Prostate gland (tissue), 2 donors: Measurements from ENCODE around the gene REEP3. TPM values are rescaled to one million over a fixed set of nuclear protein-coding genes. Genes with fewer than 3 reads are reported as not detected.

Source experiments
- DNase-seq: peaks from one replicate; pipeline ENCODE4 v3.0.0-alpha.2; 2019; ENCODE audit warnings: low spot score
- H3K27ac ChIP-seq, 2 donors: fragments of 200-600 bp; sonication (generic); 2 replicates each; pipeline ENCODE4 v1.5.1; 2017 to 2019
- H3K27me3 ChIP-seq: fragments of 200-600 bp; sonication (generic); replicated peaks from 2 replicates; pipeline ENCODE4 v1.5.1; 2019; ENCODE audit not compliant: insufficient read depth
- H3K36me3 ChIP-seq, 2 donors: fragments of 200-600 bp; sonication (generic); 1 replicate in 1 of 2; 2 replicates in 1 of 2; pipeline versions ENCODE4 v1.5.1 to v1.8.1; 2017 to 2019
- H3K4me1 ChIP-seq: fragments of 200-600 bp; sonication (generic); replicated peaks from 2 replicates; pipeline ENCODE4 v1.5.1; 2019
- H3K4me3 ChIP-seq, 2 donors: fragments of 200-600 bp; sonication (generic); 2 replicates each; pipeline ENCODE4 v1.5.1; 2017 to 2019
- H3K9me3 ChIP-seq: fragments of 200-600 bp; sonication (generic); 2 replicates; pipeline ENCODE4 v1.5.1; 2017
- POLR2A ChIP-seq: fragments of 450-650 bp; IDR thresholded peaks from one replicate; pipeline ENCODE4 v1.6.1; 2016; ENCODE audit warnings: antibody characterized with exemption, mild to moderate bottlenecking
- POLR2AphosphoS5 ChIP-seq: sonication (generic); formaldehyde crosslinking; IDR thresholded peaks from one replicate; pipeline ENCODE4 v1.6.1; 2017; ENCODE audit warnings: antibody characterized with exemption
- WGBS: methylation state at CpG from one replicate; pipeline ENCODE4 v1.1.5; 2018; 5-methylcytosine and 5-hydroxymethylcytosine counted together
- intact Hi-C: fragments of 100-400 bp; cut with DNase I; formaldehyde crosslinking; loops from one replicate; pipeline ENCODE4 v1.14.2; 2022
- total RNA-seq, 2 donors: library from RNA; depleted of rRNA; stranded (reverse); fragments of >200 nt; gene quantifications; one replicate each; pipeline ENCODE4 v1.1.0, GENCODE V29; 2016
- TF ChIP-seq, protein P1 (sequence below), 4 experiments: fragments of 200-600 bp in 2 of 4; fragments of 450-650 bp in 2 of 4; sonication (generic) in 2 of 4; IDR thresholded peaks; 1 replicate in 3 of 4; 2 replicates in 1 of 4; pipeline ENCODE4 v1.5.1; 2016 to 2019; ENCODE audit warnings: antibody characterized with exemption in 4 of 4, mild to moderate bottlenecking in 2 of 4, moderate library complexity in 2 of 4

REEP3 gene
- total RNA-seq, 2 donors from 2014 or later = 32.0 to 52.4 TPM

- H3K27me3 ChIP-seq = no peaks in the 10 kb centered on the region
- H3K4me3 ChIP-seq = no peak overlapping the region
- no peak overlapping the region for H3K27ac ChIP-seq
- no peak for DNase-seq
- intact Hi-C loops = no loop called here
- TF ChIP-seq POLR2A (no peak), POLR2AphosphoS5 (no peak)
- TF ChIP-seq, protein P1, sequence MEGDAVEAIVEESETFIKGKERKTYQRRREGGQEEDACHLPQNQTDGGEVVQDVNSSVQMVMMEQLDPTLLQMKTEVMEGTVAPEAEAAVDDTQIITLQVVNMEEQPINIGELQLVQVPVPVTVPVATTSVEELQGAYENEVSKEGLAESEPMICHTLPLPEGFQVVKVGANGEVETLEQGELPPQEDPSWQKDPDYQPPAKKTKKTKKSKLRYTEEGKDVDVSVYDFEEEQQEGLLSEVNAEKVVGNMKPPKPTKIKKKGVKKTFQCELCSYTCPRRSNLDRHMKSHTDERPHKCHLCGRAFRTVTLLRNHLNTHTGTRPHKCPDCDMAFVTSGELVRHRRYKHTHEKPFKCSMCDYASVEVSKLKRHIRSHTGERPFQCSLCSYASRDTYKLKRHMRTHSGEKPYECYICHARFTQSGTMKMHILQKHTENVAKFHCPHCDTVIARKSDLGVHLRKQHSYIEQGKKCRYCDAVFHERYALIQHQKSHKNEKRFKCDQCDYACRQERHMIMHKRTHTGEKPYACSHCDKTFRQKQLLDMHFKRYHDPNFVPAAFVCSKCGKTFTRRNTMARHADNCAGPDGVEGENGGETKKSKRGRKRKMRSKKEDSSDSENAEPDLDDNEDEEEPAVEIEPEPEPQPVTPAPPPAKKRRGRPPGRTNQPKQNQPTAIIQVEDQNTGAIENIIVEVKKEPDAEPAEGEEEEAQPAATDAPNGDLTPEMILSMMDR (IDR thresholded peaks at IDR 0.05) = no peak
- WGBS = 93% methylated on average over 1 of the region's 1 CpG
- H3K9me3 ChIP-seq = no peaks in the 10 kb centered on the region
- H3K36me3 ChIP-seq = no peaks in the 10 kb centered on the region
- no peaks in the 10 kb centered on the region for H3K4me1 ChIP-seq
Measured at GRCh38 chr10:63600540-63600939, 79.3 kb downstream of the REEP3 start.

DNA sequence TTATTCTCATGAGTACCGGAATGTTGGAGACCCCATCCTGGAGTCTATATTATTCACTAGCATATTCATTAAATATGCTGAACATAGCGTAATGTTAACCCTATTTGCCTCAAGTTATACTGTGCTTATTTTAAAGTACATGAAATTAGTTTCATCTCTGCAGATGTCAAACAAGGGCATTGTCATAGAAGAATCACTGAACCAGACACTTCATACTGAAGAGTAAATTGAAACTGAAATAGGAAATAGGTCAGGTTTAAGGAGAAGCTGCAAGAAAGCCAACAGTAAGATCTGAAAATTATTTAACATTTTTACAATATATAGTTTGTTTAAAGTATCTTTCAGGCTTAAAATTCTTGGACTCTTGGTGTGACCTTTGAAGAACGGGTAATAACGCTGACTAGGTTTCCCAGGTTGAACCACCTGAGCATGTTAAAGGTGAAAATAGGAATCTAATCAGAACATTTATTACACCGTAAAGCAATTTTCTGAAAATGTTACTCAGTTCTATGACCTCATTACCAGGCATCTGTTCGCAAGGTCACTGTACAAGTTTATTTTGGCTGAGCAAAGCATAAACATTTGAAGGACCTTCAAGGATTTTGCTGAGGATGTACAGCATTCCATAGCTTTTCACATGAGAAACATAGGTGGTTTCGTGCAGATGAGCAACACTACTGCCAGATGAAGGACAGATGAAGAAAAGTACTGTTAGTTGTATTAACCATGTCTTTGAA, 82.7 kb downstream of the REEP3 start:
- WGBS = 93% methylated on average over 7 of the region's 7 CpGs
- no peaks in the 10 kb centered on the region for H3K4me1 ChIP-seq
- no peak overlapping the region for H3K27ac ChIP-seq
- H3K9me3 ChIP-seq = no peaks in the 10 kb centered on the region
- intact Hi-C loops = no loop called here
- H3K4me3 ChIP-seq = no peak overlapping the region
- TF ChIP-seq POLR2AphosphoS5 (no peak), POLR2A (no peak)
- TF ChIP-seq, protein P1 (IDR thresholded peaks at IDR 0.05) = no peak
- DNase-seq = no peak
- H3K36me3 ChIP-seq = no peaks in the 10 kb centered on the region
- H3K27me3 ChIP-seq = no peaks in the 10 kb centered on the region

- intact Hi-C loops = no loop called here
- DNase-seq = no peak
- H3K27ac ChIP-seq = no peak overlapping the region
- no peak overlapping the region for H3K4me3 ChIP-seq
- TF ChIP-seq POLR2AphosphoS5 = no peak
- TF ChIP-seq, protein P1 (IDR thresholded peaks at IDR 0.05) = no peak
- TF ChIP-seq POLR2A = no peak
- no peaks in the 10 kb centered on the region for H3K27me3 ChIP-seq
- 78% methylated on average over 3 of the region's 3 CpGs for WGBS
- H3K9me3 ChIP-seq = no peaks in the 10 kb centered on the region
- no peaks in the 10 kb centered on the region for H3K36me3 ChIP-seq
- H3K4me1 ChIP-seq = no peaks in the 10 kb centered on the region
Measured at GRCh38 chr10:63605197-63605967, 84.2 kb downstream of the REEP3 start.

DNA sequence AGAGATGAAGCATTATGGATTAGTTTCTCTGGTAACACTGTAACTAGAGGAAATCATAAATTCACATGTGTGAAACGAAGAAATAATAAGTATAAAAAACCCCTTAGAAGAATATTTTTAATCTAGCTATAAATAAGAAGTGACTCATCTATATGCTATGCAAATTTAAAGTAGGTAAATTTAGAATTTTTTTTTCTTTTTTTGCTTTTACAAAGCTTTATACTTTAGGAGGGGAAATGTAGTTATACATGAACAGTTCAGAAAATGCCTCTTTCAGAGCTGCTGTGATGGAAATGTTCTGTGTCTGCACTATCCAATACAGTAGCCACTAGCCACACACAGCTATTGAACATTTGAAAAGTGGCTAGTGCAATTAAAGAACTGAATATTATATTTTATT, 87.3 kb downstream of the REEP3 start:
- Histone ChIP-seq H3K9me3 (no peaks in the 10 kb centered on the region), H3K4me1 (no peaks in the 10 kb centered on the region), H3K36me3 (no peaks in the 10 kb centered on the region), H3K27me3 (no peaks in the 10 kb centered on the region), H3K27ac (no peak overlapping the region), H3K4me3 (no peak overlapping the region)
- TF ChIP-seq POLR2AphosphoS5 (no peak), POLR2A (no peak)
- TF ChIP-seq, protein P1 (IDR thresholded peaks at IDR 0.05) = no peak
- intact Hi-C loops = no loop called here
- no peak for DNase-seq
- WGBS = 86% methylated on average over 1 of the region's 1 CpG
